ENCODE results near the gene DUSP22. TPM values are rescaled to one million over a fixed set of nuclear protein-coding genes. Genes with fewer than 3 reads are reported as not detected.

DUSP22 gene
- total and polyA plus RNA-seq, 2 of the 8 experiments (the other 6 are each of a cell fraction or from before 2014, with no cell fraction given) = 15.5 to 32.4 TPM

GRCh38 chr6:293193-294174, 1.2 kb downstream of the DUSP22 start:
- H3K23me2 ChIP-seq (ENCODE audit: low read depth, low read length) = peaks cover 13% of the 10 kb centered on the region
- H3K14ac ChIP-seq (ENCODE audit: insufficient read length) = no peak overlapping the region
- no peak overlapping the region for H2BK12ac ChIP-seq (ENCODE audit: low read depth, low read length)
- H3K36me3 ChIP-seq (ENCODE audit: control insufficient read depth in 2 of 4, insufficient read depth in 4 of 4, low read length in 3 of 4) = no peaks in the 10 kb centered on the region
- H2BK120ac ChIP-seq (replicated peaks; ENCODE audit: low read depth, low read length) = no peak overlapping the region
- no peak overlapping the region for H2AFZ ChIP-seq (ENCODE audit: low read length)
- peak overlapping the region; percentile 47 to 66 (median 54) for H3K4me3 ChIP-seq (ENCODE audit: extremely low read depth in 1 of 4, insufficient read depth in 2 of 4, low read depth in 3 of 4, low read length in 4 of 4)
- peaks cover 0 to 2% of the 10 kb centered on the region in 2 experiments for H4K20me1 ChIP-seq (replicated peaks in 1 of 2; ENCODE audit: control insufficient read depth in 1 of 2, insufficient read depth in 2 of 2, low read length in 2 of 2)
- no peak overlapping the region for H4K5ac ChIP-seq (ENCODE audit: insufficient read length, low read depth, low read length)
- no peak overlapping the region for H4K8ac ChIP-seq (ENCODE audit: extremely low read depth, insufficient read depth, low read length)
- no peak overlapping the region for H4K91ac ChIP-seq (replicated peaks; ENCODE audit: insufficient read length, low read length)
- no peak overlapping the region for H2BK20ac ChIP-seq (ENCODE audit: low read length)
- ChIA-PET CTCF (ENCODE audit: partially characterized antibody) (interaction anchor here (0.6 to 2.0 kb wide), 5 partner anchors 10 to 394 kb away, joined by 3 to 9 read pairs (median 4); no protein-coding TSS in a partner anchor), POLR2A (ENCODE audit: partially characterized antibody) (interaction anchor here (1.1 kb wide), 1 partner anchor 38 kb away, joined by 3 read pairs; no protein-coding TSS in a partner anchor)
- H3K79me2 ChIP-seq (ENCODE audit: control insufficient read depth in 1 of 2, insufficient read depth in 2 of 2, low read length in 2 of 2) = peaks cover 4 to 20% of the 10 kb centered on the region in 2 experiments; a peak in 1 of 4 replicates
- H3K4me2 ChIP-seq (ENCODE audit: insufficient read depth in 1 of 2, low read depth in 2 of 2, low read length in 2 of 2) = peak overlapping the region; percentile 74 to 94
- H3K9ac ChIP-seq (replicated peaks in 1 of 4; ENCODE audit: extremely low read depth in 1 of 4, low read depth in 3 of 4, low read length in 3 of 4) = peak overlapping the region in 2 of 4 experiments; percentile 5 to 47; a peak in 3 of 7 replicates
- no peak overlapping the region for H2BK15ac ChIP-seq (ENCODE audit: low read length)
- peaks cover 31 to 80% of the 10 kb centered on the region in 2 experiments for H3K9me3 ChIP-seq (ENCODE audit: insufficient read depth in 2 of 2, low read depth in 1 of 2, low read length in 1 of 2)
- no peaks in the 10 kb centered on the region for H3K79me1 ChIP-seq (ENCODE audit: low read depth, low read length)
- FAIRE-seq (no peak), DNase-seq (ENCODE audit: low read depth in 1 of 2, low spot score in 2 of 2) (peak in 1 of 2 experiments; percentile 55)
- no peak overlapping the region for H3K27ac ChIP-seq (ENCODE audit: low read depth, low read length)
- peak overlapping the region; percentile 12; the same call in 1 of the 2 replicates for H2BK5ac ChIP-seq (ENCODE audit: low read depth, low read length)
- H3K27me3 ChIP-seq (replicated peaks in 1 of 4; ENCODE audit: control insufficient read depth in 3 of 4, extremely low read depth in 1 of 4, insufficient read depth in 3 of 4, low read length in 3 of 4) = 0 out of 7 replicates have a peak, but pooled peaks cover 0 to 3% (median 0%) of the 10 kb centered on the region in 4 experiments
- H3K4ac ChIP-seq (replicated peaks; ENCODE audit: insufficient read length, low read depth, low read length) = peak overlapping the region; percentile 16
- no peak overlapping the region for H2AK5ac ChIP-seq (ENCODE audit: low read depth, low read length)
- no peak overlapping the region for H3K56ac ChIP-seq (replicated peaks; ENCODE audit: insufficient read length, low read depth, low read length)
- H3K23ac ChIP-seq (ENCODE audit: insufficient read length) = no peak overlapping the region
- H3K18ac ChIP-seq (ENCODE audit: extremely low read depth, low read length) = no peak overlapping the region; the same call in 1 of the 2 replicates
- 49% methylated on average over 24 of the region's 24 CpGs; no CpG with 5 or more reads in 1 of the 2 experiments for WGBS, 2 experiments (ENCODE audit: extremely low coverage in 1 of 2, insufficient coverage in 1 of 2, insufficient read length in 1 of 2, insufficient replicate concordance in 2 of 2, low coverage in 1 of 2, low lambda C conversion rate in 2 of 2, missing lambda C conversion rate in 1 of 2)
- H3K4me1 ChIP-seq (replicated peaks in 1 of 4; ENCODE audit: control insufficient read depth in 3 of 4, insufficient read depth in 4 of 4, low read length in 3 of 4) = peaks cover 0 to 6% (median 2%) of the 10 kb centered on the region in 4 experiments; a peak in 5 of 7 replicates
- TF ChIP-seq MAFK (IDR thresholded peaks at IDR 0.05; ENCODE audit: low read depth, low read length) (no peak), HDAC6 (IDR thresholded peaks at IDR 0.05; ENCODE audit: low read depth, low read length) (no peak), TBP (IDR thresholded peaks at IDR 0.05; ENCODE audit: low read depth, low read length) (no peak), JUND (IDR thresholded peaks at IDR 0.05; ENCODE audit: low read length) (no peak), SIN3A (conservative IDR thresholded peaks at IDR 0.05 in 1 of 2, IDR thresholded peaks at IDR 0.05 in 1 of 2; ENCODE audit: low read depth in 1 of 2, low read length in 2 of 2) (0 out of 4 replicates have a peak, but pooled peaks of 1 of the 2 experiments have one; percentile 61), EZH2 (IDR thresholded peaks at IDR 0.05; ENCODE audit: low read depth, low read length, severe bottlenecking) (peak; percentile 9), BRCA1 (IDR thresholded peaks at IDR 0.05; ENCODE audit: low read depth, low read length) (no peak), RNF2 (IDR thresholded peaks at IDR 0.05; ENCODE audit: borderline replicate concordance, low read depth, low read length, missing control alignments, poor library complexity, severe bottlenecking) (peak; percentile 47)
- TF ChIP-seq, protein P1, sequence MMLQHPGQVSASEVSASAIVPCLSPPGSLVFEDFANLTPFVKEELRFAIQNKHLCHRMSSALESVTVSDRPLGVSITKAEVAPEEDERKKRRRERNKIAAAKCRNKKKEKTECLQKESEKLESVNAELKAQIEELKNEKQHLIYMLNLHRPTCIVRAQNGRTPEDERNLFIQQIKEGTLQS (IDR thresholded peaks at IDR 0.05; ENCODE audit: insufficient read depth, low read depth, low read length) = no peak
